ENCODE measurements around the gene HOXB2. TPM values are rescaled to one million over a fixed set of nuclear protein-coding genes. Genes with fewer than 3 reads are reported as not detected.
A peak's percentile ranks its signal among the peaks of the same experiment; 100 is the strongest.

Gene HOXB2
- total RNA-seq, 1 donor from 2014 or later: 4.9 TPM

DNA sequence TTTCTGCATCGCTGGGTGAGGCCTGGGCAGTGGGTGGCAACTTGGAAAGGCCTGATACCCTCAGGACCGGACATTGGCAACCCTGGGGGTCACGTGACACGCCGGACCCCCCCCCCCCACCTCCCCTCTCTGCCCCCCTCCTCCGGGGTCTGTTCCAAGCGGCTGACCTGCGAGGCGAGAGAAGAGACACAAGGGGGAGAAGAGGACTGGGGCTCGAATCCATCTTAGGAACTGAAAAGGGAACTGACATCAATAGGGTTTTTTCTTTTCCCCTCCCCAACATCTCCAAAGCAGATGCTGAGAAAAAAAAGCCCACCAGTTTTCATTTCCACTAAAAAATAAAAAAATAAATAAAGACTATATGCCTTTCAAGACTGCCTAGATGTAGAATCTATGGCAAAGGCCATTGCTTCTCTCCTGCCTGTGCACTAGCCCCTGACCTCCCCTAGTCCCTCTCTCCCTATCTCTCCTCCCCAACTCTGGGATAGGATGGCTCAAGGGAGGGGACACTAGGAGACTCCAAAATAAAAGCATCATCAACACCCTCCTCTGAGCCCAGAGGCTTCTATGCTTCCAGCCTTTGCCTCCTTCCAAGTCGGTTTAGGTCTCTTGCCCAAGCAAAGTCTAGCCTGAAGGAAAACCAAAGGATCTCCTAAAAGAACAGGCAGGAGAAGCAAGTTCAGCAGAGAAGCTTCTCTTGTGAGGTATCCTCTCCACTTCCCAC lies 7.7 kb upstream of the HOXB2 start:
- peak; percentile 28 for DNase-seq

DNA sequence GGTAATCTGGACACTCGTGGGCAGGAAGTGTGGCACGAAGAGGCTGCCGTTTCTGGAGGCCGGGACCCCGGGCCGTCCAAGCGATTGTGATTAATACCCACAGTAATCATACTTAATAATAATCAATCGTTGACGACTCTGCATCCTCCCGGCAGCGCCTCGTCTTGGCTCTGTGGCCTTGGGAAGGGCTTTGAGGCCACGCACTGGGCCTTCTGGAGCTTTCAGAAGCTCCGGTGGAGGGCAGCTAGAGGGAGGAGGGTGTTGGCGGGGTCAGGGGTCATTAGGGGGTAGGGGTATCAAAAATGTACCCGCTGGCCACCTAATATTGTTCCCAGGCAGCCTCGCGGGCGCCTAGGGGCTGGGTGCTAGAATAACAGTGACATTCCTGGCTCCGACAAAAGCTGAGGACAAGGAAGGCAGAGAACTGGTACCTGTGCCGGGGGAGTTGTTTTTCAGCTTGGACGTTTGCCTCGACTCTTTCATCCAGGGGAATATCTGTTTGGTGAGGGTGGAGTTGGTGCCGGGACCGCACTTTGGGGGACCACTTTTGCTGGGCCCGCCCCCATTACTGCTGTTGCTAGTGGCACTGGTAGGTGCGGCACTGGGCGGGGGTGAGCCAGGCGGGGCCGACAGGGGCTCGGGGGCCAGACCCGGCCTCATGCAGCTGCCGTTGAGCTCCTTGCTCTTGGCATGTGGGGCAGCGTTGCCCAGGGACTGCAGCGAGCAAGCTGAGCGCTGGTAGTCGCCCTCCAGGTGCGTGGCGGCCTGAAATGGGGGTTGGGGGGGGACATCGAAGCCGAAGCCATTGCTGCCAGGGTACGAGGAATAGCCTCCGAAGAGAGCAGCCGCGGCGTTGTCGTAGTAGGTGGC lies 6.9 kb upstream of the HOXB2 start:
- DNase-seq: no peak

- no peak for DNase-seq
Measured at GRCh38 chr17:48551214-48551555, 6.3 kb upstream of the HOXB2 start.

GRCh38 chr17:48550502-48551213 lies 5.7 kb upstream of the HOXB2 start:
- DNase-seq: no peak

GRCh38 chr17:48549914-48550501 lies 5.1 kb upstream of the HOXB2 start:
- DNase-seq: no peak

DNA sequence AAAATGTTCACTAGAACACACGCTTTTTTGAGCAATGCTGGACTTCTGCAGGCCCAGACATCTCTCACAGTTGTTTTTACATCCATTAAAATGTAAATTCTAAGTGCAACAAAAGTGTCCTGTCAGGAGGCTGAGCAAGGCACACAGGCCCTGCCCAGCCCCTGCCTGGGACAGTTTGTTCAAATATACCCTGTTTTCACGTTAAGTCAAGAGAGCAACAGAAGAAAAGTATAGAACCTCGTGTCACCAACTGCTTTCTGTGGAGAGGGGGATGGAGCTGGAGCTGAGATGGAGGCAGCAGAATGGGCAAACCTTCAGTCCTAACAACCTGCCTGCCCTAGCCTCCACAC lies 4.3 kb upstream of the HOXB2 start:
- DNase-seq: no peak

- no peak for DNase-seq
Measured at GRCh38 chr17:48548523-48549280, 3.8 kb upstream of the HOXB2 start.

DNA sequence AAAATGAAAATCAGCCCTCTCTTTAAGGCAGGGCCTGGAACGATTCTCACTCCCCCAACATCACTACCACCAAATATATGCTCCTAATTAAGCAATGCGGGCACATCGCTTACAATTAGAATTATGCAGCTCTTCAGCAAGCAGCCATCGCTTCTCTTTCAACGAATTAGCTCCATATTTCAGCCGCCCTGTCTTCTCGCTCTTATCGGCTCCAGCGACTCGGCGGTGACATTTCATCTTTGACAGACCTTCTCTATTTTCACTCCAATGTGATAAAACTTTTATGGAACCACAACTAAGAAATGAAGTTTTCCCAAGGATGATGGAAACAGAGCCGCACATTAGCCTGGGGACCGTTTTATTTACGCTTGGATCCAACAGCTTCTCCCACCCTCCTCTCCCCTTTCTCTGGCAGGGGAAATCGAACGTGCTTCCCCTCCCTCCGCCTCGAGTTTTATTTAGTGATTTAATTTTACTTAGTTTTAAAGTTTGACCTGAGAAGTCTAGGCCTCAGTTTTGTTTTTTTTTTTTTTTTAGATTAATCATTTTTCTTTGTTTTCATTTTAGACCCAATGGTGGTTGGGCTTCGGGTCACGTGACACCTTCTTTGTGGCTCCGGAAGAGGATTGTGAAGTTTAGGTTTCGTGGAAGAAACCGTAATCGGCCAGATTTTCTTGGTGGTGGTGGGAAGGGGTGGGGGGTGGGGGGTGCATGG lies 3.1 kb upstream of the HOXB2 start:
- DNase-seq: no peak

DNA sequence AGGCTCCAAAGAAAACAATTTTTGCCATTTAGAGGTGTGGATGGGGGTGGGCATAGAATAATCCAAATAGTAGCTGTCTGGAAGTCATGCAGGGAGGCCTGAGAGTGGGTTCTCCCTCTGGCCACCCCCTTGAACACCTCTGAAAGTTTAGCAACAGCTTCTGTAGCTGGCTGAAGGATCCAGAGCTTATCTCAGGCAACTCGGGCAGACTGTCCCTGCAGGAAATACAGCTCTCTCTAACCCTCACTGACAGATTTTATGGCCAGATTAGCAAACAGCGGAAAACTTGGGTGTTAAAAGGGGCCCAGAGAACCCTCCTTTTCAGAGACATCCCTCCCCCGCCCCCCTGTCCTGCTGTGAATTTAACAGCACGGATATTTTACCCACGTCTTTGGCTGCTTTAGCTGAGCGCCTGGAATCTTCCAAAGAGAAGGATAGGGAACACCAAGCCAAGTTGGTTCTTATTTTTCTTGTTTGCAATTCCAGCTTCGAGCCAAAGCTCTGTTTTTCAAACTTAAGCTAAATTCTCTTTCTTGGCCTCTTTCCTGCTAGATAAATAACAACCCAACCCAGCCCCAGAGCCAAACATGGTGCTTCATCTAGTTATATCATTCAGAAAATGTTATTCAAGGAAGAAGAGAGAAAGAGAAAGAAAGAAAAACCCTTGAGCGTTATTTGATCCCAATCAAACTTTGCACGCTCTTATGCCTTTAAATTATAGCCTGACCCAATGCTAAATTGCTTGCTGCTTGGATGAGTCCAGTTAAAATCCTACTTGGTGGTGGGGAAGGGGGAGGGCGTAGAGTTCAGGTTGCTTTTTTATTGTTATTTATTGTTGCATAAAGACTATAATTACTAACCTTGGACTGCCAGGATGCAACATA lies 2.3 kb upstream of the HOXB2 start:
- DNase-seq: peak; percentile 94

DNA sequence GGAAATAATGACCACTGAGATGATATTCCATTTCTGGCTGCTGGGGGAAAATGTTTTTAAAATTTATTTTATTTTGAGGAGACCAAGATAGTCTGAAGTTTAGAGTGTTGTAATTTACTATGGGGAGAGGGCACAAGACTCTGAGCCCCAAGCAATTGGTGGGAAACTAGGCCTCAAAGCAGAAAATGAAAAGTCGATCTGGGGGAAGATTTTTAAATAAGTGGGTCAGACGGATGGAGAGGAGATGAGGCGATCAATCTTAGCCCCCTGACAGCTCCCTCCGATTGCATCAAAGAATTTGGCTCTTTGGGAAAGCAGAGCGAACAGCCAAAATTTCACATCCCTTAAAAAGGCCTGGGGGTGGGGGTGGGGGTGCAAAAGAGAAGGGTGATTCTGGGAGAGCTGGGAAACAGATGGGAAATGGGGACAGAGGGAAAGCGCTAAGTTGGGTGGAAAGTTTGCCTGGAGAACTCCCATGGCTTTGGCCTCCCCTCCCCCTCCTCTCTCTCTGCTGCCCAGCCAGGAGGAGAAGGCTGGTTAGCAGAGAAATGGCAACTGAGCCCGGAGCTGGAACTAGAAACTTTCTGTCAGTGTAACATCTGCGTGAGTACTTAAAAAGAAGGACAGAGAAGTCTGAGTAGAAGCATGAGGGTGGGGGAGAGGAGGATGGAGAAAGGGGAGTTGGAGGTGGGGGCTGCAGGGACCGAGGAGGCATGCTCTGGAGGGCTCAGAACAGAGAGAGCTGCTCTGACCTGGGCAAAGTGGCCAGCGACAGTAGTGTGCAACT lies 1.4 kb upstream of the HOXB2 start:
- DNase-seq: peak; percentile 84

DNA sequence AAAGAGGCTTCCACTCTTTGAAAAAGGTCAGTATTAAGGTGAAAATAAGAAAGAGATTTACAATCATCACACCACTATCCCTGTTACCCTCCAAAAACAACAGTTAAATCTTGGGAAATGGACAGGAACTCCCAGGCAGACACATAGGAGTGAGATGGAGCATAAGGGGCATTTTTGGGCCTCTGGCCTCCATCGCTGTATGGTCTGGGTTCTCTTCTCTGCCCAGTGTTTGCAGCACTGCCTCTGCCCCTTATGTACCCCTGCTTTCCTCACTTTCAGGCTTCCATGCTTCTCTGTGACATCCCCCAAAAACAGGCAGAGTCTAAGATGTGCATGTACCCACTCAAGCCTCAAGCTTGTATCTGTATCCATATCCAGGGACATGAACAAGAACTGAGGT lies 630 bp upstream of the HOXB2 start:
- no peak for DNase-seq

- DNase-seq: peak; percentile 89
Measured at GRCh38 chr17:48544349-48545021, 424 bp downstream of the HOXB2 start.

DNA sequence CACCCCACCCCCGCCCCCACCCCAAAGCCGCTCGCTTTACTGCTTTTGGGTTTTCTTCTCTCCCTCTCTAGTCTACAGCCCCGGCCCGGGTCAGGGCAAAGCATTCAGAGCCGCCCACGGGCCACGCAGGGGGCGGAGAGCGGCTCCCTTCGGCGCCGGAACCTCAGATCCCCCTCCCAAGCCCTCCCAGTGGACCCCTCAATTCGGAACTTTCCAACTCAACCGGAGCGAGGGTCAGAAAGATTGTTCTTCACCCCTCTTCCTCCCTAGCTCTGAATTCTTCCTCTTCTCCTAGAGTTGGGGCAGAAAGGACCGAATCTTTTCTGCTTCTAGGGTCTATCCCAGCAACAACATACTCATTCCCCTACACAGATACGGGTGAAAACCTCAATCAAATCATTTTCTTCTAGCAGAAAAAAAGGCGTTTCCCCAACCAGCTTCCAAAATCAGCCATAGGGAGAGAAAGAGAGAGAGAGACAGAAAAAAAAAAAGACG lies 1.0 kb downstream of the HOXB2 start:
- DNase-seq: peak; percentile 75

GRCh38 chr17:48543107-48543853 lies 1.6 kb downstream of the HOXB2 start:
- DNase-seq: no peak

GRCh38 chr17:48542698-48543106 lies 2.2 kb downstream of the HOXB2 start:
- DNase-seq: no peak

GRCh38 chr17:48542114-48542656 lies 2.7 kb downstream of the HOXB2 start:
- DNase-seq: no peak

- DNase-seq: peak; percentile 62
Measured at GRCh38 chr17:48541577-48542113, 3.3 kb downstream of the HOXB2 start.

Data from skin of body (tissue), 2 donors.